HG03159 (cell line): ENCODE results near the gene SEC24B.

Experiments
- ATAC-seq: cut with Tn5 transposase; IDR thresholded peaks from one replicate; pipeline ENCODE4 v1.9.1; 2021; ENCODE audit warnings: mild to moderate bottlenecking, moderate library complexity; ENCODE audit not compliant: unreplicated experiment

SEC24B gene

DNA sequence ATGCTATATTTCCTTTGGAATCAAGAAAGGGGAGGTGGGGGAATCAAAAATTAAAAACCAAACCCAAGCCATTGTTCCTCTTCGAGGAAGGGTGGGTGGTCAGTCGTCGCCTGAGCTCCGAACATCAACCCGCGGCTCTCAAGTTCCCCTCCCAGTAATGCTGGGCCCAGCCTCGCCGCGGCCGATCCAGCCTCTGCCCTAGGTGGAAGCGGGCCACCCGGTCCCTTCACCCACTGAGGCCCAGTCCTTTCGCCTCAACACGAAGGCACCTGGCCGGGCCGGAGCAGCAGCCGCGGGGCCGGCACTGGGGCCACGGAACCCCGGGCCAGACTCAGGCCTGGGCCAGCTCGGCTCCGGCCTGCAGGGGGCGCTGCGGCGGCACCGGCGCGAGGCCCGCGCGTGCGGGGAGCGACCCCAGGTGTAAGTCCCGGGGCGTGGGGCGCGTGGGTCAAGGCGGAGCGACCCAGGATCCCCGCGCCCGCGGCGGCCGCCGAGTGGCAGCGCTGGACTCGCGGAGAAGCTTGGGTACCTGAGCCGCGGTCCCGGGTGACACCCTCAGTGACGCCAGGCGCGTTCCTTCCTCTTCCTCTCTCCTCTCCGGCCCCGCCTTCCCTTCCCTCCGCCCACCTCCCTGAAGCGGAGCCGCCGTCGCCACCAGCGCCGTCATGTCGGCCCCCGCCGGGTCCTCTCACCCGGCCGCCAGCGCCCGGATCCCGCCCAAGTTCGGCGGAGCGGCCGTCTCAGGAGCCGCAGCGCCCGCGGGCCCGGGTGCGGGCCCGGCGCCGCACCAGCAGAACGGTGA is at the start of gene SEC24B:
SEC24B (plus strand) TSS at position 611 of the 802 bp plus-strand sequence; CDS start at position 666, 55 bp downstream.
- peak; percentile 88 for ATAC-seq

DNA sequence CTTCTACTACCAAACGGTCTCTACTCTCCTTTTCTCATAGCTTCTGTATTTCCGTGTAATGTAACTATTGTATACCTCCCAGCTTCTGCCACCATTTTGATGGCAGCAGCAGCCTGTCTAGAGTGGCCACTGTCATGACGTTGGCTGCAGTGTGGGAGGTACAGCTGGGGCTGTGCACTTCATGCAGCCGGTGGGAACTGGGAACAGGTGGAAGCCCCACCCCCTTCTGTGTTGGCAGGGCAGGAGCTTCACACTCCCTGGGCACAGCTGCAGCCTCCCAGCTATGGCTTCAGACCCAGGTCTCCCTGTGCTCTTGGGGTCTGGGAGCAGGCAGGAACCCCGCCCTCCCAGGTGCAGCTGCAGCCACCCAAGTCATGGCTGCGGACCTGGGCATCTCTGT is 49.8 kb upstream of the SEC24B start:
- ATAC-seq = no peak

DNA sequence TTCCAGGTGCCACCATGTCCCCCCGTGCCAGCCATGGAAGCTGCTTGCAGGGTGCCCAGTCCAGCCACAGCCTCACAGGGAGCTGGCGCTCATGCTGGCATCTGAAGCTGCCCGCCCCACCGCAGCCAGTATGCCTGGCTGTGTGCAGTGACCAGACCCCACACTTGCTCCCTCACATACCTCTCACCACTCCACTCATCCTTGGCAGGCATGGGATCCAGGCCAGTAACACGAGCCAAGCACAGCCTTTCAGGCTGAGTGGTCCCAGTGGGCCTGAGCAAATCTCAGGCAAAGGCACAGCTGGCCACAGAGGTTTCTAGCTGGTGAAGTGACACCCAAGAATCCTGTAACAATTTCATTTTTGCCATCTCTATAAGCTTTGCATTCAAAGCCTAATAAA is 48.4 kb upstream of the SEC24B start:
- no peak for ATAC-seq

DNA sequence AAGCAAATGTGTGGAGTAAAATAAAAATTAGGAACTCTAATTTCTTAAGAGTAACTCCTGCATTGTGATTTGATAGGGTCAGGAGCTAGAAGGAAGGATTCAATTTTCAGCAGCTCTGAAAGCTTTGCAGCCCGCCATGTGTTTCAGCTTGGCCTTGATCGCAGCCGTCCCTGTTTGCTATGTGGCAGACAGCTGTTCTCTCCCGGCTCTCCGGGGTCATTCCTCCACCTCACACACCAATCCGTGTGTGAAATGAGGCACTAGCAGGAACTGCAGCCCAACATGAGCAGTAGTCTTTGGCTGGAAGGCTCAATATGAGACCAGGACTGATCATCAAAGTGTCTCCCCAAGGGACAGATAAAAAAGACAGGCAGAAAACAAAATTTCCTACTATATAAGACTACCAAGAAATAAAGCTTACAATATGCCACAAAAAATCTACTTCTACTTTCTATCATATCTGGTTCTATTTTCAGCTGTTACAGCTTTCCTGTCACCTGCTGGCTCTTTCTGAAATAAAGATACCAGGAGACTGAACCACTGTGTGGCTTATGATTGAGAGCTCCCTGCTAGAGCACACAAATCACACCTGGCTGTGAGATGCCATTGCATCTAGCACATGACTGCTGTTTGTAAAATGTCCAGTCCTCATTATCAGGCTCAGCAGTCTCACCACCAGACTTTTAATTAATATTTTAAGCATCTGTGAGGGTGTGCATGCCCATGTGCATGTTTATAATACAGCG is 44.1 kb upstream of the SEC24B start:
- ATAC-seq = peak; percentile 86

DNA sequence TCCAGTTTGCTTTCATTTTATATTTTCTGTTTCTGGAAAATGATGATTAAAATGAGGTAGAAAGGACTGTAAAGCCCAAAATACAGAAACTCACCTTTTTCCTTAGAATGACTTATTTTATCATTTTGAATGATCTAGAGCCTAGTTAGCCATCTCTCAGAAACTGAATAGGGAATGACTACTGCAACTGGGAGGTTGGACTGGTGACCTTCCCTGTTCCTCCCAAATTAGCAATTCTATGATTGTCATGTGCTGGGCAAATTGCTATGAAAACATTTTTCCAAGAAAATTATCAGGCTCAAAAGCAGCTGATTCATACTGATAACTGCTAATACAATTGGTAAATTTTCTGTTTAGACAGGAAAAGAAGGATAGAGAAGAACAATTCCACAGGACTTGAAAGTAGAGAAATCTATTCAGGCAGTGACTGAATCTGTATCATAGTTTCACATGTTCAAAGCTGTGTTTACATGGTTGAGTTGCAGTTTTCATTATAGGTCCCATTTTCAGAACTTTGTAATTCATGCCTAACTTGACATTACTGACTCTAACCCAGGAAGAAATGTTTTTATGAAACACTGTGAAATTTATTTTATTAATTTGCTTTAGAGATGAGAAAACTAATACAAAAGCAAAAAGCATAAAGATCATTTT is 43.4 kb upstream of the SEC24B start:
- no peak for ATAC-seq

DNA sequence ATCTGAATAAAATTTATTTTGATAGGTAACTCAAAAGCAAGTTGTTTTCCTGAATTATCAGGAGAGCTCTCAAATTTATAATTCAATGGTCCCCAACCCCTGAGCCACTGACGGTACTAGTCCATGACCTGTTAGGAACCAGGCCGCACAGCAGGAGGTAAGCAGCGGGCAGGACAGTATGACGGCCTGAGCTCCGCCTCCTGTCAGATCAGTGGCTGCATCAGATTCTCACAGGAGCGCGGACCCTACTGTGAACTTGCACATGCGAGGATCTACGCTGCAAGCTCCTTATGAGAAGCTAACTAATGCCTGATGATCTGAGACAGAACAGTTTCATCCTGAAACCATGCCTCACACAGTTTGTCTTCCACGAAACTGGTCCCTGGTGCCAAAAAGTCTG is 37.9 kb upstream of the SEC24B start:
- ATAC-seq = no peak

DNA sequence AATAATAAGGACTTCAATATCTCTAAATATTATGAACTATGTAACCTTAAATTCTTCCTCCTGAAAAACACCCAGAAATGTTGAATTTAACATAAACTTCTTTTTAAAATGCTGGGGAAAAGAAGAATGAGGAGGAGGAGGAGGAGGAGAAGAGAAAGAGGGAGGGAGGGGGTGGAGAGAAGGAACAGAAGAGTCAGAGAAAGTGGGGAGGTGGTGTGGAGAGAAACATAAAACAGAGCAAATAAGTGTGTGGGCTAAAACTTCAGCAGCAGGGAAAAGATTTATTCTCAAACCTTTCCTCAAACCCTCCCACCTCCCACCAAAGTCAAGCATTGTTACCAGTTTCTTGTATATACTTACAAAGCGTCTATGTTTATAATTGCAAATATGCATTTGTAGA is 34.7 kb upstream of the SEC24B start:
- no peak for ATAC-seq

DNA sequence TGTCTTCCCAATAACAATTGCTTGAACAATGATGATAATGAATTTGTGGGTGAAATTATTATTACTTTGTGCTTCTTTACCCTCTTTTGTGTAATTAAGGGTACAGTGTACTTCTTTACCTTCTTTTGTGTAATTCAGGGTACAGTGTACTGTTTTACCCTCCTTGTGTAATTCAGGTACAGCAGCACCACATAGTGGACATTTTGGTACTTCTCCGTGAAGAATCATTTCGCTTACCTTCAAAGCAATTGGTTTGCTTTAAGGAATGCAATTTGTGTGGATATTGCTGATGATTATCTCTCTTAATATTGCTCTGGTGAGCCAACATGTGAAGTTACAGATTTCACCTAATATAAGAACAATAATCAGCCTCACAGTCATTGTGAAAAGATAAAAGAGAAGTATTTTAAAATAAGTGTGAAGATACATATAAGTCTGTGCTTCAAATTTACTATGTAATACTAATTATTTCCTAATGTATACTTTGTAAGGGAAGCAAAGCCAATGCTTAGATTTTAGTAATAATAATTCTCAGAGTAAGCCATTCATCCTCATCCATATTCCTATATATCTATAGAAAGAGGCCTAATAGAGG is 27.2 kb upstream of the SEC24B start:
- peak; percentile 87 for ATAC-seq

DNA sequence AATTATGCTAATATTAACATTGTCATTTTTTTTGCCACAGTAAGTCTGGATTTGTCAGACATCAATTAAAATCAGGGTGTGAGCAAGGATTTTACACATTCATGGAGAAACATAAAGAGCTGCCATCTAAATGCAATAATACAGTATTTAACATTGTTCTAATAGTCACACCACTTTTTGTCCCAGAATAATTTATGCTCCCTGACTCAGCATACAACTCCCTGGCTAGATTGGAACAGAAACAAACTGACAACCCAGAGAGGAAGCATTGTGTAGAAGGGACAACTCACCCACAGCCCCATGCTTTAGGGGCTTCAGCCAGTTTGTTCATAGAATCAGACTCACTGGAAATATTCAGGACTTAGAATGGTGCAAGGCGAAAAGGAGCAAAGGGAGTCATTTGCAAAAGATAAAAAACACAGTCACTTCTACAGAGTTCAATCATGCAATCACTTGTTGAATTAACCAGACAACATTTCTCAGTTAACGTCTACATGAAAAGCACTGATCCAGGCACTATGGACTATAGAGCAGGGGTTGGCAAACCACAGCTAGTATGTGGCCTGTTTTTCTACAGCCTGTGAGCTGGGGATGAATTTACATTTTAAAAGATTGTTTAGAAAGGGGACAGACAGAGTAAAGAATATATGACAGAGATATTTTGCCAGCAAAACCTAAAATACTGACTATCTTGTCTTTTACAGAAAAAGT is 26.4 kb upstream of the SEC24B start:
- no peak for ATAC-seq

DNA sequence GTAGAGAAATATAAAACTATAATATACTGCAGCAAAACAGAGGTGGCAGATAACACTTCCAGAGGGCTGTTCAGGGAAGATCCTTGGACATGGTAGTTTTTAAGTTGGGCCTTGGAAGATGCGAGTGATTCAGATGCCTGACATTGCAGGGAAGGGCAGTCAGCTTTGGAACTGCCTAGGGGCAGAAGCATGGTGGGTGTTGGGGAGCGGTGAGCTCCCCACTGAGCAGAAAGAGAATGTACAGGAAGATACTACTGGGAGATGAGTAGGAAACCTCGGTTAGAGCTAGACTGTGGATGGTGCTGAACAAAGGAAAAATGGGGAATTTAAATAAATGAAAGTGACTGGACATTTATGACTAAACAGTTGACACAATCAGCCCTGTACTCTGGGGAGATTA is 24.9 kb upstream of the SEC24B start:
- ATAC-seq = no peak

DNA sequence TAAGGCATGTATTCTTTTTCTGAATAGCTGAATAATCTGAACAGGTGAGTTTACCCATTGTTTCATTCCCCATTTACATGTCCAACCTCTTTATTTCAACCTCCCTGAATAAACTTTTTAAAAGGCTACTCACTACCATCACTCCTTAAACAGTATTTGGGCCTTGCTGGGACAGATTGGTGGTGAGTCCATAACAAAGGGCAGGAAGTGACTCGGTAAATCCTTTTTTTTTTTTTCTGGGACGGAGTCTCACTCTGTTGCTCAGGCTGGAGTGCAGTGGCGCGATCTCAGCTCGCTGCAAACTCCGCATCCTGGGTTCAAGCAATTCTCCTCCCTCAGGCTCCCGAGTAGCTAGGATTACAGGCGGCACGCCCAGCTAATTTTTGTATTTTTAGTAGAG is 23.4 kb upstream of the SEC24B start:
- no peak for ATAC-seq

DNA sequence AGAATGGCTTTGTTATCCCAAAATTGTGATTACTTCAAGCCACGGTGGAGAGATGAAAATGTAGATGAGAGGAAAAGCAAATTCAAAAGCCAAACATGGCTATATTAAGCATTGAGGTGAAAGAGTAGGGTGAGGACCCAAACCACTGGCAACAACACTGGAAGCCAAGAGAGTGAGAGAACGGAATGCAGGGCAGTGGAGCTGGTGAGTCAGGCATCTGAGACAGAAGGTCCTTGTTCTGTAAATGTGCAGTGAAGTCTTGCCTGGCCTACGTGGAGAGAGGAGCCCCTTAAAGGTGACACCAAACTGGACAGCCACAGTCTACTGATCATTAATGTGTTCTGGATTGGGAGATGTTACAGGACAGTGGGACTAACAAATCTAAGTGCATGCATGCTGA is 22.8 kb upstream of the SEC24B start:
- no peak for ATAC-seq

DNA sequence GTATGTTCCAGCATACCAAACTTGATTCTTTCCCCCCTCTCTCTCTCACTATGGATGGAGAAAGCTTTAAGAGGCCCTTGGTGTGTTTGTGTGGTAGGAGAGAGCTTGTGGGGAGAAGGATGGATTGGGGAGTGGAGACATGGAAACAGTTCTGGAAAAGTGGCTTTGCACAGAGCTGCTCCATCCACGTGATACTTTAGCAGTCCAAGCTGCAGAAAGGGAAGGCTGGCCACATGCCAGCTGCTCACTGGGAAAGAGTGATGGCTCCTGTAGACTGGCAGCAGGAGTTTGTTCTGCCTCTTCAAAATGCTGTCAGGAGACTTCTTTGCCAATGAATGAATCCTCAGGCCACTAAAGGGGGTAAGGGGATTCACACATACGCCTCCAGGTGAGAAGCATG is 21.7 kb upstream of the SEC24B start:
- ATAC-seq = no peak

DNA sequence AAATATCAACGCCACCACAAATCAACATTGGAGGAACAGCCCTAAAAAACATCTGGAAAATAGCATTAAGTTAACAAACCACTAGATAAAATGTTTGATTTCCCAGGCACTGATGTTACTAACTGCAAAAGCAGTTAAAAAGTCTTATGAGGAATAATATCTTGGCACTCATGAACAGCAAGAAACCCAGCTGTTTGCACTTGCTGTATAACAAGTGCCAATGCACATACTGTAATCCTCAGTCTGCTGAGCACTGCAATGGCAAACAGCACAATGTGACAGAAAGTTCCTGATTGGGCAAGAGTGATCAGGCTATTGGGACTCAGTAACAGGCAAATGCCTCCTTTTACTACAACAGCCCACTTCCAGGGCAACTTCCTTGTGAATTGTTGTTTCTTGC is 20.8 kb upstream of the SEC24B start:
- no peak for ATAC-seq

DNA sequence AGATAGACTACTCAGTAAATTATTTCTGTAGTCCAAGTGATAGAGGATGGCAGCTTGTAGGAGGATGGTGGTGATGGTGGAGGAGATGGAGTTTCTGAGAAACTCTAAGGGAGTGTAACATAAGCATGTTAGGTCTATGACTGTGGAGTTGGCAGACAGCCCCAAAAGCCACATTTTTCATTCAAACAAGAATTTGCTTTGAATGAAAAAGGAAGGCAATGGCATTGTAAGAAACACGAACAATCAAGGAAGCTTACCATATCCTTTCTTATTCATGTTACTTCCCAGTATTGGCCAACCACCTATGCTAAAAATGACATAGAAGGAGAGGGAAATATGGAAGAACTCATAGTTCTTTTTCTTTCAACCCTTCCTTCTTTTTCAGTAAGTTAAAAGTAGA is 18.7 kb upstream of the SEC24B start:
- no peak for ATAC-seq

DNA sequence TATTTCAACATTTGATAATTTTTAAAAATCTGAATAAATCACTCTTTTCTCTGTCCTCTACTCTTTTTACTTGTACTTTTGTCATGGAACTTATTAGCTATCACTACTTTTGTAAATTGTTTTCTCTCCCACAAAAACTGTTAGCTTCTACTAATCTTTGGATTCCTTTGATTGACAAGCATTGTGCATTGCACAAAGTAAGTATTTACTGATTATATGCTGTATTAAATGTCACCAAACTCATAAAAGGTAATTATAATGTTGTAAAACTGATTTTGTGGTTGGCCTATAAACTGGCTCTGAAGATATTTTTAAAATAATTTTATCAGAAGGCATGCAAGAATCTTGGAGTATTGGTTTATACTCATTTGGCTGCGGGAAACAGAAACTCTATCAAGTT is 15.0 kb upstream of the SEC24B start:
- ATAC-seq = no peak

DNA sequence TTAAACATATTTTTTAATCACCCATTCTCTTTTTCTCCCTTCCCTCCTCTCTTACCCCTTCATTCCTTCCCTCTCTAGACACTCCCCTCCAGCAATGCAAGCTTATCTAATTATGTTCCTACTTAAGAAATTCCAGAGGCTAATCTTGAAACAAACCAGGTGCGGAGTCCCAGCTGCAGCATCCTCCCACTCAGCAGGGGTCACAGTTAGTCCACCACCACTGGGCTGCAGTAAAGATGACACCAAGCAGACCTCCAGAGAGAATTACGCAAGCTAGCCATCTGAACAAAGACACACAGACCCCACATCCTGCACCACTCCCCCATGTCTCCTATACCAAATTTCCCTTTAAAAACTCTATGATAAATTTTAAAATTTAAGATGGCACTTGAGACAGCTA is 13.9 kb upstream of the SEC24B start:
- no peak for ATAC-seq

DNA sequence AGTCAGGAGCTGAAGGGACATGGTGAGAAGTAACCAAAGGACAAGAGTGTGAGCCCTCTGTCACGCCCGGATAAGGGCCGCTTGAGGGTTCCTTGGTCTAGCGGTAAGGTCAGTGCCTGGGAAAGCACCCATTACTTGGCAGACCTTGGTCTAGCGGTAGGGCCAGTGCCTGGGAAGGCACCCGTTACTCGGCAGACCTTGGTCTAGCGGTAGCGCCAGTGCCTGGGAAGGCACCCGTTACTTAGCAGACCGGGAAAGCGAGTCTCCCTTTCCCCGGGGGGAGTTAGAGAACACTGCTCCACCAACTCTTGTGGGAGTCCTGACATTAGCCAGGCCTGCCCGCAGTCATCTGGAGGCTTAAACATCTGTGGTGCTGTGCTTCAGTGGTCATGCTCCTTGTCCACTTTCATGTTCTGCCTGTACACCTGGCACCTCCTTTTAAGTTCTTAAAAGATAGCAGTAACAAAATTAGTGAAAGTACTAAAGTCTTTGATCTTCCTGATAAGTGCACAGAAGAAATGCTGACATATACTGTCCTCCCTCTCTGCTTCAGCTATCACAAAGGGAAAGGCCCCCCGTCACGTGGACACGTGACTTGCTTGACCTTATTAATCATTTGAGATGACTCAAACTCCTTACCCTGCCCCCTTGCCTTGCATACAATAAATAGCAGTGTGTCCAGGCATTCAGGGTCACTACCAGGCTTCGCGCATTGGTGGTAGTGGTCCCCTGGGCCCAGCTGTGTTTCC is 9.3 kb upstream of the SEC24B start:
- ATAC-seq = no peak

DNA sequence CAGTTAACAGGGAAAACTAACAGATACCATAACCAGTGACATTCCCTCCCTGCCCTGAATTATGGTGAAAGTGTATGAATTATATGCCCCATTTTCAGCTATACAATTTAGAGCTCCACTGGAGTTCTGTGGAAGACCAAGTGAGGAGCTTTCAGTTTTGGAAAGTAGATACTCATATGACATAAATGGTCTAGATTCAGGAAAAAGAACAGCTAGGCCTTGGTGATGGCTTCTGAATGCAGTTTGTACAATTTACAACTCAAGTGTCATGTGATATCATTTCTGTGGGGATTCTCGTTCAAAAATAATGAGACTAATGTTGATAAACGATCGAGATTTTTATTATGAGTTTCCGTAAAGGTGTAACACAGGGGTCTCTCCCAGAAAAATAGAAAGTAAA is 8.2 kb upstream of the SEC24B start:
- no peak for ATAC-seq

DNA sequence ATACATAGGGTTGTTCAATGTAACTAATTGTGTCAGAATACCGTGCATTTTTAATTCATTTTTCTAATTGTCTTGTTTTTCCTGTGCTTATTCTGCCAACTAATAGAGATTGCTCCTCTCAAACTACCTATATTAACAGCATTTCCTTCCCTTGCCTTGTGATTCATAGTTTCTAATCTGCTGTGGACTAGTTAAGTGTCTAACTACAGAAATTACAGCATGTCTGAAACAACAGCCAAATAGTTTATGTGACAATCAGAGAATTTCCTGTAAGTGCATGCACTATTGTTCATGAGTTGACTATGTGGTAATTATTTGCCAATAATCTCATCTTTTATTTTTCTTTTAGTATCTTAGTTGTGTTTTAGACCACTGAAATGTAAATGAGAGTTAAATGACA is 4.1 kb upstream of the SEC24B start:
- ATAC-seq = no peak
